ENCODE results near the gene NBEA.
"Not testable (repeated sequence)": the region's sequence is repeated elsewhere in the genome, so short reads cannot be mapped to it uniquely, and the experiment has no call there.

NBEA gene

DNA sequence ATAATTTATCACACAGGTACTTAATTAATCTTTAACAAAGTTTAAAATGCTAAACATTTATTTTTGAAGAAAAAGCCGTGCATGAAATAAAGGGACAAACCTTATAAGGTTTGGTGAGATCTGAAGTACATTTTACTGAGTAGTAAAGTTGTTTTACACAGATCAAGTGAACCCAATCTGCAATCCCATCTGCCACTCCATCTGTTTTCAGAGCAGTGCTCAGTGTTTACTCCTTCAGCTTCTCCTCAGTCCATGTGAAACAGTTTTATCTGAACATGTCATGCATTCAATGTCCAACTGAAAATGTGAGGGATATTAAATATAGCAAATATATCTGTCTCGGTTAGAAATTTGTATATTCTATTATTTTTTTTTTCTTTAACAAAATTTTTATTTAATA, 367.6 kb downstream of the NBEA start:
- DNase-seq, result peak; percentile 81

DNA sequence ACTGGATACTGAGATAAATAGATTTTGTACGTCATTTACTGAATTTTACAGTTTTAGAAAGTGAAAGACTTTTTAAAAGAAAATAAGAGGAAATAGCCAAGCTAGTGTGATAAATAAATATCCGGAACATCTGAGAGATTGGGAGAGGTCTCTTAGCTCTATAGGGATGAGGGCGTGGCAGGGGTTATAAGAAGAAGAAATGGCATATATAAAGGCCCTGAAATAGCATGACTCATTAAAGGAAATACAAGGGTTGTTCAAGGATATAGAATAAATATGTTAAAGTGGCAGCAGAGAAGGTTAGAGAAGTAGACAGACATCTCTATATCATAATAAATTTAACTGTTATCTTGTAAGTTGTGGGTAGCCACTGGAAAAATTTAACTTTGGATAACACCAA, 390.1 kb downstream of the NBEA start:
- no peak for DNase-seq

DNA sequence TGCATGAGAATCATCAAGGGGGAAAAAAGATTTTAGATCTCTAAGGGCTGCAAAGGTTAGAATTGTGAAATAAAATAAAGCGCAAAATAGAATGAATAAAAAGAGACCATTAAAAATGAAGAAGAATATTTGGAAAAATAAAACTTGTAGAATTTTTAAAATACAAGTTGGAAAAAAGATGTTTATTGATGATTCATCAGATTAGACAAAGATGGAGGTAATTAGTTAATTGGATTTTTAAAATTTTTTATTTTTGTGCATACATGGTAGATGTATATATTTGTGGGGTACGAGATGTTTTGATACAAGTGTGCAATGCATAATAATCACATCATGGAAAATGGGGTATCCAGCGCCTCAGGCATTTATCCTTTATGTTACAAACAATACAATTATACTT, 391.1 kb downstream of the NBEA start:
- DNase-seq, result no peak

DNA sequence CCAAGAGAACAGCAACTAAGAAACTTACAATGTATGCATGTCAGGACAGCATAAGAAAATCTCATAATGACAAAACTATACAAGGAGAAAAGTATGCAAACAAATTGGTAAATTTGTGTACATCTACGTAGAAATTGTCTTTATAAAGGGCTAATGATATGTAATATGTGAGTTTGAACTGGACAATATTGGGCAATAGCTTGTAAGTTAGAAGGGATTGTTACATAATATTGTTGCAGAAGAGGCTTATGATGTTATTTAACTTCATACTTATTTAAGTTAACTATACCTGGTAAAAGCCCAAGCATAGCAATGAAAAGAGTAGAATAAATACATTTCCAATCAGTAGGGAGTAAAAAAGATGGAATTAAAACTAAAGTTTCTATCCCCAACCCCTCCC, 400.4 kb downstream of the NBEA start:
- DNase-seq, result no peak

DNA sequence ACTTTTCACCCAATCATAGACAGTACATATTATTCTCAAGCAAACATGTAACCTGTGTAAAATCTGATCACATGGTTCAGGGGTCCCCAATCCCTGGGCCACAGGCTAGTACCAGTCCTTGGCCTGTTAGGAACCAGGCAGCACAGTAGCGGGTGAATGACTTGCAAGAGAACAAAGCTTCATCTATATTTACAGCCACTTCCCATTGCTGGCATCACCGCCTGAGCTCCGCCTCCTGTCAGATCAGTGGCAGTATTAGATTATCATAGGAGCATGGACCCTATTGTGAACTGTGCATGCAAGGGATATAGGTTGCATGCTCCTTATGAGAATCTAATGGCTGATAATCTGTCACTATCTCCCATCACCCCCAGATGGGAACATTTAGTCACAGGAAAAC, 401.3 kb downstream of the NBEA start:
- DNase-seq, result no peak

DNA sequence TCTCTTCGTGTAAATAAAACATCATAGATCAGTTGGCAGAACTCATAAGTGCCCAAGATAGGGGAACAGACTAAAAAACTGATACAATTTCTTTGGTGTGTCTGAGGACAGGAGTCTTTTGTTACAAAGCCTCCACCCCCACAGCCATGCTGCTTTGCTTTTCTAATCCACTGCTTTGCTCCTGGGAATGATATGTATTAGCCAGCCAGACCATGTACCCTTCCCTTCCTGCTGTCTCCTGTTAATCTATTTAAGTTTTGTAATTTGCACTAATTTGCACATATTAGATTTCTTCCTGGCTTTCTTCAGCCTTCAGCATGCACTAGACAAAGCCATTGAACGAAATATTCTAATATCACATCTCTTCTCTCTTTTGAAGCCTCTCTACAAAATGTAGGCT, 403.9 kb downstream of the NBEA start:
- DNase-seq, result no peak

DNA sequence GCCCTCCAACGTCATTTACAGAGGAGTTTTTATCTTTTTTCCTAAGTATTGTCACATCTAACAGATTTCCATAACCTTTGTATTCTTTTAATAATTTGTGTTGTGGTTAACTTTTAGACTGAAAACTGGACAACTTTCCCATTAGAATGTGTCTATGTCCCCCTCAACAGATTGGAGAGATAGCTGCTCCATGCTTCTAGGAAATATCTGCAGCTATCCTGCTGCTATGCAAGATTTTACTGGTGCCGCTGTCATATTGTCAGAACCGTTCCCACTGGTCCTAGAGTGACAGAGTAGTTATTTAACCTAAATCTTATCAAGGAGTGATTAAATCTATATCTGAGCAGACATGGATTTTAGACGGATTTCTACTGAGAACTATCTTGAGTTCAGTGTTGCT, 404.4 kb downstream of the NBEA start:
- no peak for DNase-seq

DNA sequence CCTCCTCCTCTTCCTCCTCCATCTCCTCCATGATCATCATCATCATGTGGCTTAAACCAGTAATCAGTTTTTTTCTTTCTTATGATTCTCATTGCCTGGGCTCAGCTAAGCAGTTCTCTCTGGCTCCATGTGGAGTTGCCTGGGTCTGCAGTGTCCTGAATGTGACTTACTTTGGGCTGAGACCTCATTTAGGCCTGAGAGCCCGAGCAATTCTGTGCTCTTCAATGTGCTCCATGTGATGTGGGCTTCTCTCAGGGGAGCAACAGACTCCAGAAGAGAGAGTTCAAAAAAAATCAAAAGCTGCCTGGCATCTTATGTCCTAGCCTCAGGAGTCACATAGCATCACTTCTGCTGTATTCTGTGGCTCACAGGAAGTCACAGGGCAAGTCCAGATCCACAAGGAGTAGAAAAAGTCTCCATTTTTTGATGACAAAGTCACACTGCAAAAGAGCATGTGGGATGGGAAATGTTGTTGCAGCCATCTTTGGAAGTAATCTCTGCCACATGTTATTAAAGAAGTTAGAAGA, 405.7 kb downstream of the NBEA start:
- DNase-seq, result peak; percentile 2

DNA sequence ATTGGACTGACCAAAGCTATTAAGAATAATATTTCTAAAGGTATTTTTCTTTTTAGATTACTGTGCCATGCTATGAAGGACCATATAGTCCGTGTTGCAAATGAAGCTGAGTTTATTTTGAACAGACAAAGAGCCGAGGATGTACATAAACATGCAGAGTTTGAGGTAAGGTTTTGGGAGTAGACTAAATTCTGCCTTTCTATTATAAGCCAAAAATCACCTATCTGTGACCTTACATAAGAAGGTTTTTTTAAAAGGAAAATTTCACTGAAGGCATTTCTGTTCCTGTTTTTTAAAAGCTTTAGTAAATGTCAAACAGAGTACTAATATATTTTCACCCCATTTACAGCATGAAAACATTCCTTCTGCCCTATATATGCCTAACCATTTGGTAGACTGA, 407.0 kb downstream of the NBEA start:
- DNase-seq, result no peak

DNA sequence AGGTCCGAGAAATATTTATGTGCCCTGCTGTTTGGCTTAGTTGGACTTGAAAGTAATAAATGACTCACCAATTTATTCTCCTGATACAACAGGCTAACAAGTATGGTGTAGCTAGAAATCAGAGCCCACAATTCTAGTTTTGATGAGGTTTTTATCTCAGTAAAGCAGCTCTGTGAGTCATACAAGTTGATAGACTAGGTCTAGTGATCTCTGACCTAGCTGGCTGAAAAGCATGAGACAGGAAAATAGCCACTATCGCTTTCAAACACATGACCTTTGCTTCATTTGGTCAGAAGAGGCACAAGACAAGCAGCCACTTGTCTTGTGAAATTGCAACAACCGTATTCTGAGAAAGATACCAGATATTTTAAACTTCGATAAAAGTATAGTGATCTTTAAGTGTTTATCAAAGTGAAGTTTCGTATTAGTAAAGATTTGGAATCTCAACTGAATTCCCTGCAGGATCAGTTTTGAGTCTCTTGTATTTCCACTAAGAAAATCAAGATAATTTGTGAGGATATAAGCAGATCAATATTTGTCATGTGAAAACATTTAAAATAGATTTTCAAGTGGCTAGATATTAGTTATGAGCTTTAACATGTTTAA, 407.7 kb downstream of the NBEA start:
- no peak for DNase-seq

DNA sequence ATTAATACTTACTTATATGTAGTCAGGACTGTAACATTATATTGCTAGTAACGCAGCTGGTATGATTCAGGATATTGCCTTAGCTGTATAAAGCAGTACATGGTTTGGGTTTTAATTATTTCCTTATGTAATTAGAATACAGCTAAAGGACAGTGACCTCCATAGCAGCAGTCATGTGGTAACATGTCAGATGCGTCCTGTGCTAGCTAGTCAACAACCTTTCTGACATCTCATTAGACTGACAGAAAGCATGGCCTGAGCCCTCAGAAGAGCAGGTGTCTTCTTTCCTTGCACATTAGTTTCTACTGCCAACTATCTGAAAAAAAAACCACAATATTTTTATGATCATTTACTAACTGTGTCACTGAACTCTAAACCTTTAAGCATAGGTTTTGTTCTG, 412.2 kb downstream of the NBEA start:
- DNase-seq, result no peak

DNA sequence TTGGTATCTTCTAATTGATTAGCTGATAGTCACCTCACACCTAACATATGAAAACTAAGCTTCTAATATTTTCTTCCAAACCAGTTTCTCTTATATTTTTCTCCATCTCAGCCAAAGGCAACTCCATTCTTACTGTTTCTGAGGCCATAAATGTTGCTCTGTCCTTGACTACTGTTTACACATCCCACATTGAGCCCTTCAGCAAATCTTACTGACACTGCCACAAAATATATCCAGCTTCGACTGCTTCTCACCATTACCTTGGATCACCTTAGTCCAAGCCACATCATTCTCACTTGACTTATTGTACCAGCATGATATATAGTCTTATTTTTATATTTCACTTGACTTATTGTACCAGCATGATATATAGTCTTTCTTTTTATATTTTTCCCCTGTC, 412.8 kb downstream of the NBEA start:
- DNase-seq, result no peak

DNA sequence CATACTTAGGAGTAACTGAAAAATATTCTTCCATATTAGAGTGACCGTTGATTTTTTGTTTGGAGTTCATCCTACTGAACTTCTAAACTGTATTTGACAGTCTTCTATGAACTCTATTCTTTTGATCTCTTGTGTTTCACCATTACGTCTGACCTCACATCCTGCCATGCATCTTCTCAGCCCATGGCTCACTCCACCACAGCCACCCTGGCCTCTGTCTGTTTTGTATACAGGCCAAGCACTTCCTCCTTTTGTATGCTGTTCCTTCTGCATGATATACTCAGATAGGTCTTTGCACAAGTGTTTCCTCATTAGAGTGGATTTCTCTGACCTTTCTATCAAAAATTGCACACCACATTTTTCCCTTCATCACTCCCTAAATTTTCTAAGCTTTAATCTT, 414.5 kb downstream of the NBEA start:
- DNase-seq, result no peak

DNA sequence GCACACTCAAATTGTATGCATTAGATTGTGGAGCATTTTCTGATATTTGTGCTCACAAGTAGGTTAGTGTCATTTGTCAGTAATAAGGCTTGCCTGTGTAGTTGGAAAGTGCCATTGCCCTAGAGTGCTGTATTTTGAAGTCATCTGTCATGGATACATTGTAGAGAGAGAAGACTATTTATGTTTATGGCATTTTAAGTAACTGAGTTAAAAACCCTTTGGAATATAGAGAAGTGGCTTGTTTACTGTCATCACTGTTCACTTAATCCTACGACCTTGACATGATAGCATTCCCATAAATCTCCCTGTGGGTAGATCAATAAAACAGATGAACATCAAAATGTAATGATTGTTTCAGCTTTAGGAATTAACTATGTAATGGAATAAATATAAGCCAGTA, 423.8 kb downstream of the NBEA start:
- DNase-seq, result no peak

DNA sequence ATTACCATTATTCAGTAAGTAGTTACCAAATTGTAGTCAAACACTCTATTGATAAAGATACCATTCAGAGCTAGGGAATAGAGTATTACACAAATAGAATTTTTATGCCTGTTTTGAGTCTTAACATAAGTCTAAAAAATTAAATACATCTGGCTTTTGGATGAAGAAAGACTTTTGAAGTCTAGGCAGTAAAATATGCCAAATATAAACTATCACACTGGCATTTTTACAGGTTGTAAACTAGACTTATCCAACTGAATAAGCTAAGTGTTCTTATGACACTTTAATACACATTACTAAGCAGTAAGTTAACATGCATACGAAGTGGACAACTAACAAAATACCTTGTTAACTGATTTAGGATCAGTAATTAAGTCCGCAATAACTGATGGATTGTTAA, 425.5 kb downstream of the NBEA start:
- no peak for DNase-seq

DNA sequence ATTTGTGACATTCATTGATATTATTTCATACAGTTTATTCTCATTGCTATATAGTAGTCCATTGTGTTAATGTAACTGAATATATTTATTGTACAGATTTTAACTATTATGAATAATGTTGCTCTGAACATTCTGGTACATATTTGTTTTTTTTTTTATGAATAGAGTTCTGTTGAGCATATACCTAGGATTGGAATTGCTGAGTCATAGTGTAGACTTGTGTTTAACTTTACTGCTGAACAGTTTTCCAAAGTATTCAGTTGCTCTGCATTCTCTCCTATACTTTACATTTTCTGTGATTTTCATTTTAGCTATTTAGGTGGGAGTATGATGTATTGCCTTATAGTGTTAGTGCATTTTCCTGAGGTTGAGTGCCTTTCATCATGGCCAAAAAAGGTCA, 436.9 kb downstream of the NBEA start:
- no peak for DNase-seq

DNA sequence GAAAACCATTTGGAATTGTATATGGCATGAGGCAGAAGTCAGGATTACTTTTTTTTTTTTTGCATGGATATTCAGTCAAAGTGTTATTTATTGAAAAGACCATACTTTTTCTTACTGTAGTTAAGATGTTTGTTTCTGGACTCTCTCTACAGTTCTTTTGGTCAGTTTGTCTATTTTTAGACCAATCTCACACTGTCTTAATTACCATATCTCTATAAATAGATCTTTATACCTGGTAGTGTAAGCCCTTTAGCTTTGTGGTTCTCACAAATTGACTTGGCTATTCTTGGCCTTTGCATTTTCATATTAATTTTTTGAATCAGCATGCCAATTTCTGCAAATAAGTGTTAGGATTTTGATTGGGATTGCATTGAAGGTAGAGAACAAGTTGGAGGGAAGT, 437.6 kb downstream of the NBEA start:
- no peak for DNase-seq

DNA sequence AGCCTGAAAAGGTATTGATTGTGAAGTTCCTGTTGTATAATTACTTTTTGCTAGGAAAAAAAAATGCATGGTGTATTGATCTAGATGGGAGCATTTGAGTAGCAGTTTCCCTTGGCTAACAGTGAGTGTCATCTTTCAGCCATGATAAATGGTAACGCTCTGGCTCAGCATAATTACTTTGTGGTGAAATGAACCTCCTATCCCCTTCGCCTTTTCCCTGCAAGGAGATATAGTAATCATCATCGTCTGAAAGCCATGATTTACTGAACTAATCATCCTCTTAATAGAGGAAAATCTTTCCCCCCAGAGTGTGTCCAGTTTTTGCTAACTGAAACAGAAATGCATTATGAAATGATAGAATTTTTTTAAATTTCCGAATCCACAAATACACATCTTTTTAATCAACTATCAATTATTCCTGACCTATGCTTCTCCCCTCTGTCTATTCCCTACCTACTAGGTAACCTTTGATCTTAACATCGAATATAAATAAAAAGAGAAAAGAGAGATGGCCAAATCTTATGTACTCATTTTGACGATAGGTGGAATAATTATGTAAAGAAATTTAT, 445.7 kb downstream of the NBEA start:
- DNase-seq, result peak; percentile 75

DNA sequence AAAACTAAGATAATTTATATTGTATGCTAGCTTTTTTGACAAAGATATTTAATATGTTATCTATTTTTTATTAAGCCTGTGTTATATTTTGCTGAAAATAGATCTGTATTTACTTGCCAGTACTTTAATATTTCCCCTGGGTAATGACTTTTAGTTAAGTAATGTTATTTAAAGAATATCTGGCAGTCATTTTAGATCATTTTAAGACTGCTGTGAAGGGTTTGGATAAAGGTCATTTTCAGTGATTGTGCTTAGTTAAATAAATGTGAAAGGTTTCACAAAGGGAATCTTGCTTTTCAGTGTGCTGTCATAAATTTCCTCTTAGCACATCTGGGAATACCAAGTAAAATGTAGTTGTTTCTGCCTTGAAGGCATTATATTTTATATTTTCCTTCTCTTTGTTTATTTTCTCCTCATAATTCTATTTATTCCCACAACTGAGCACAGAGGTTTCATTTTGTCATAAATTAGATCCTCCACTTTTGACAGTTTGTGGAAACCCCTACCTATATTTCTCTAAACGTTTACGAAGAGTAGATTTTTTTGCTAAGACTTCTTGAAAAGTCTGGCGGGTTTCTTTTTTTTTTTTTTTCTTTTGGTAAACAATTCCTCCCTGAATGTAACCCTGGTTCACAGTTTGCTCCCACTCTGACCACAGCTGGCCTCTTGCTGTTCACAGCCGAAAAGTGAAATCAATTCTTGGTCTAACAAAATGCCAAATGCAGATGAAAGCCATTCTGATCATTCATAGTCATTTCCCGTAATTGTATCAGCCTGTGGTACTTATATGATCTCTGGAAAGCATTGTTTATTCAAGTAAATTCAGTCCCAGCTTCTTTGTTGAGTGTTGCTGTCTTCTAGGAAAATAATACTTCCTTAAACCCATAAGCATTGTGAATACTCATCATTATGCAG, 446.6 kb downstream of the NBEA start:
- DNase-seq, result peak; percentile 64

DNA sequence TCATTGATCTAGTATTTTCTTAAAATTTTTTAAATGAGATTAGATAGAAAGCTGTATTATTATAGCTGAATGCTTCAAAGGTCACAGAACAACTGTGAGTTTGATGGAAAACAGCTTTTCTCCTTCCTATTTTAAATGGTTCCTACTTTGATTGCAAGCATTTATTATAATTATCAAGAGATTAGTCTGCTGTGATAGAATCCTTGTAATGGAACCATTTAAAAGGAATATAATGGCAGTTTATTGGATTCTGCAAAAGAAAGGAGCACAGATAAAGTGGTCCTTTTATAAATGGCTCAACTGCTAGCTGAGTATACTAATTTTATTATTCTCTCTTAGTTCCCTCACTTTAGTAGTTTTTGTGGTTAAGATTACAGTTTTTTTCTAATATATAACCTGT, 447.5 kb downstream of the NBEA start:
- DNase-seq, result peak; percentile 12

DNA sequence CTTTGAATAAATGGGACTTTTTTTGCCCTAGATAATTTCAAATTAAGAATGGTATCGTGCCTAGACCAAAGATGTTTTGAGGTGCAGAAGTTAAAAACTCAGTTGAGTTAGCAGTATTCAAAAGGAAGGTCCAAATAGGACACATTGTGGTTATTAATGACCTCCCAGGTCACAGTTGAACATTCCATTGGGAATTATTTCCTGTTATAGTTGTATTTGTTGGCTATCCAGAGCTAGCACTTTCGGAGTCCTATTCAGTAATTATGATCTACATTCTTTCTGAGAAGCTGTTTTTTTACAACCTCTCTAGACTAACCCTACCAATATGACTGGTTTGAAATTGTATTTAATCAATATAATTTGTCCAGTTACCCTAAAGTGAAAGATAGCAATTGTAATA, 450.7 kb downstream of the NBEA start:
- DNase-seq, result no peak

DNA sequence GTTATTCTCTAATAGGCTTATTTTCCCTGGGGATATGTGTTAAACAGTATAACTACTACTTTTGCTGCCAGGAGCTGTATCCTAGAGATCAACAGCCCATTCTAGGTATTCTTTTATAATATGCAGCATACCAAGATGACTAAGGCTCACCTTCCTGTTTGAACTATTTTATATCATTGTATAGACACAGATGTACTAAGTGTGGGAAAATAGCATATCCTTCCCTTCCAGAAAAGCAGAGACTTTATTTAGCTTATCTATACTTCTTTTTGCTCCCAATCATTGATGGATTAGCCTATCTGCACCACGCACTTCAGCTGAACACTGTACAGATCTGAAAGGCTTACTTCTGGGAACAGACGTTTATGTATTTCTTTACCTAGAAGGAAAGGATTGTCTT, 451.8 kb downstream of the NBEA start:
- peak; percentile 32 for DNase-seq

DNA sequence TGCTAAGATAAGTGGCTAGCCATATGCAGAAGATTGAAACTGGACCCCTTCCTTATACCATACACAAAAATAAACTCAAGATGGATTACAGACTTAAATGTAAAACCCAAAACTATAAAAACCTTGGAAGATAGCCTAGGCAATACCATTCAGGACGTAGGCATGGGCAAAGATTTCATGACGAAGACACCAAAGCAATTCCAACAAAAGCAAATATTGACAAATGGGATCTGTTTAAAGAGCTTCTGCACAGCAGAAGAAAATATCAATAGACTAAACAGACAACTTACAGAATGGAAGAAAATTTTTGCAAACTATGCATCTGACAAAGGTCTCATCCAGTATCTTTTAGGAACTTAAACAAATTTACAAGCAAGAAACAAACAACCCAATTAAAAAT, 466.2 kb downstream of the NBEA start:
- DNase-seq, result not testable (repeated sequence)

DNA sequence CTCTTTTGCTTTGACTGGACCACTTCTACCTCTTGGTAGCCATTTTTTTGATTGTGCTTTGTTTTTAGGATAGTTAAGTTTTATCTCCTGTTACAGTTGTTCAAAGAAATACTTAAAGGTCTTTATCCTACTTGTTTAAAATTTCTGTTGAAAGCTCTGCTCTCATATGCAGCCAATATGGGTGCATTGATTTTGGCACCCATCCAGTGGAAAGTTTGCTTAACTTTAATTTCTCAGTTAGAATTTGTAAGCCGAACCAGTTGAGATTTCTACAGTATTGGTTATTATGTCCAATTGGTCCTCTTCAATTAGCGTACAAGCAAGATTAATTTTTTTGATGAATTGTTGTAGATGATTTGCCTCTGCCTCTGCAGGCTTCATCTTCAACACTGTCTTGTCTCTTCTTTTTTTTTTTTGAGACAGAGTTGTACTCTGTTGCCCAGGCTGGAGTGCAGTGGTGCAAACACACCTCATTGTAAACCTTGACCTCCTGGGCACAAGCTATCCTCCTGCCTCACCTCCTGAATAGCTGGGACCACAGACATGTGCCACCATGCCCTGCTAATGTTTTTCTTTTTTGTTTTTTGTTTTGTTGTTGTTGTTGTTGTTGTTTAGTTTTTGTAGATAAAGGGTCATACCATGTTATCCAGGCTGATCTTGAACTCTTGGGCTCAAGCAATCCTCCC, 469.1 kb downstream of the NBEA start:
- DNase-seq, result no peak
